Measurements from ENCODE around the gene PIRT. TPM values are rescaled to one million over a fixed set of nuclear protein-coding genes. Genes with fewer than 3 reads are reported as not detected.

PIRT gene
- total RNA-seq, 1 donor from 2014 or later, result not detected

DNA sequence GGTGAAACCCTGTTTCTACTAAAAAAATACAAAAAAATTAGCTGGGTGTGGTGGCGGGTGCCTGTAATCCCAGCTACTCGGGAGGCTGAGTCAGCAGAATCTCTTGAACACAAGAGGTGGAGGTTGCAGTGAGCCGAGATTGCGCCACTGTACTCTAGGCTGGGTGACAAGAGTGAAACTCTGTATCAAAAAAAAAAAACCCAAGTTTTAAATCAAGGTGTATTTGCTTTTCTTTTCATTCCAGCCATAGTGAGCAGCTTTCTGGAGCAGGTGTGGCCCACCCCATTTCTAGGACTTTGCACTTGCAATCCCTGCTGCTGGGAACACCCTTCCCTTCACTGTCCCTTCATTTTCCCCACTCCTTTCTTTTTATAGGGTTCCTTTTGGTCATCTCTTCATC lies 62.8 kb downstream of the PIRT start:
- H3K4me3 Mint-ChIP-seq (ENCODE audit: unreplicated experiment), result no peak overlapping the region
- H3K4me1 Mint-ChIP-seq (ENCODE audit: unreplicated experiment), result no peaks in the 10 kb centered on the region
- peaks cover 20% of the 10 kb centered on the region for H3K9me3 Mint-ChIP-seq (ENCODE audit: unreplicated experiment)

DNA sequence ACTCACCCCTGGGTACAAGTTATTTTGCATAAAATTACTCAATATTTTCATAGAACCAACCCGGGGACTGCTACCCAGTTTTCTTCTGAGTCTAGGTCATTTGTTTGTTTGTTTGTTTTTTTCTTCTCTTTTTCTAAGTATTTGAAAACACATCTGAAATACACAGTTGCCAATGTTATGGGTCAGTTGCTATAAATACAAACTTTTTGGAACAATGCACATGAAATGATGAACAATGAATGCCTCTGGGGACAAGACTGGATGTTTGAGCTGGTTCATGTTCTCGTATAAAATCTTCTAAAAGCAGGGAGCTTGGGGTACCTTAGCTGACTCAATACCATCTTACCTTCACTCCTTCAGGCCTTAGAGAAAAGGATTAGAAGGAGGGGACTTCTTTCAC lies 64.5 kb downstream of the PIRT start:
- no peaks in the 10 kb centered on the region for H3K4me1 Mint-ChIP-seq (ENCODE audit: unreplicated experiment)
- TF ChIP-seq, protein P1, sequence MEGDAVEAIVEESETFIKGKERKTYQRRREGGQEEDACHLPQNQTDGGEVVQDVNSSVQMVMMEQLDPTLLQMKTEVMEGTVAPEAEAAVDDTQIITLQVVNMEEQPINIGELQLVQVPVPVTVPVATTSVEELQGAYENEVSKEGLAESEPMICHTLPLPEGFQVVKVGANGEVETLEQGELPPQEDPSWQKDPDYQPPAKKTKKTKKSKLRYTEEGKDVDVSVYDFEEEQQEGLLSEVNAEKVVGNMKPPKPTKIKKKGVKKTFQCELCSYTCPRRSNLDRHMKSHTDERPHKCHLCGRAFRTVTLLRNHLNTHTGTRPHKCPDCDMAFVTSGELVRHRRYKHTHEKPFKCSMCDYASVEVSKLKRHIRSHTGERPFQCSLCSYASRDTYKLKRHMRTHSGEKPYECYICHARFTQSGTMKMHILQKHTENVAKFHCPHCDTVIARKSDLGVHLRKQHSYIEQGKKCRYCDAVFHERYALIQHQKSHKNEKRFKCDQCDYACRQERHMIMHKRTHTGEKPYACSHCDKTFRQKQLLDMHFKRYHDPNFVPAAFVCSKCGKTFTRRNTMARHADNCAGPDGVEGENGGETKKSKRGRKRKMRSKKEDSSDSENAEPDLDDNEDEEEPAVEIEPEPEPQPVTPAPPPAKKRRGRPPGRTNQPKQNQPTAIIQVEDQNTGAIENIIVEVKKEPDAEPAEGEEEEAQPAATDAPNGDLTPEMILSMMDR (IDR thresholded peaks at IDR 0.05), result no peak
- H3K4me3 Mint-ChIP-seq (ENCODE audit: unreplicated experiment), result no peak overlapping the region
- DNase-seq (ENCODE audit: extremely low spot score, unreplicated experiment), result no peak
- H3K27me3 Mint-ChIP-seq (ENCODE audit: unreplicated experiment), result no peaks in the 10 kb centered on the region
- H3K36me3 Mint-ChIP-seq (ENCODE audit: unreplicated experiment), result no peaks in the 10 kb centered on the region
- peaks cover 20% of the 10 kb centered on the region for H3K9me3 Mint-ChIP-seq (ENCODE audit: unreplicated experiment)
- H3K27ac Mint-ChIP-seq (ENCODE audit: unreplicated experiment), result no peak overlapping the region

More for the DNA sequence above, 62.8 kb downstream of the PIRT start:
- no peak overlapping the region for H3K27ac Mint-ChIP-seq (ENCODE audit: unreplicated experiment)
- DNase-seq (ENCODE audit: extremely low spot score, unreplicated experiment), result no peak
- TF ChIP-seq, protein P1 (IDR thresholded peaks at IDR 0.05), result no peak
- no peaks in the 10 kb centered on the region for H3K36me3 Mint-ChIP-seq (ENCODE audit: unreplicated experiment)
- no peaks in the 10 kb centered on the region for H3K27me3 Mint-ChIP-seq (ENCODE audit: unreplicated experiment)

Other genes with a start within 250 kb of the PIRT start
- 2.4 and 3.2 TPM in 2 replicates for gene MYH3, start 180.8 kb downstream of the PIRT start, total RNA-seq
- gene SCO1, start 140.6 kb downstream of the PIRT start, total RNA-seq, result 26.8 and 27.4 TPM in 2 replicates
- 12.7 and 13.1 TPM in 2 replicates for gene ADPRM, start 140.5 kb downstream of the PIRT start, total RNA-seq
- gene TMEM220, start 108.1 kb downstream of the PIRT start, total RNA-seq, result 6.8 and 8.1 TPM in 2 replicates
- not detected in 2 replicates for gene TMEM238L, start 34.0 kb downstream of the PIRT start, total RNA-seq